HG02970 (cell line): ENCODE data around the gene ZYG11A.
"Not testable (repeated sequence)": the region's sequence is repeated elsewhere in the genome, so short reads cannot be mapped to it uniquely, and the experiment has no call there.

ENCODE experiments used
- ATAC-seq: cut with Tn5 transposase; IDR thresholded peaks from one replicate; pipeline ENCODE4 v1.9.1; 2021; ENCODE audit warnings: mild to moderate bottlenecking, moderate library complexity, moderate number of reproducible peaks; ENCODE audit not compliant: unreplicated experiment, low FRiP score

Gene ZYG11A

GRCh38 chr1:52869727-52870126, 27.2 kb downstream of the ZYG11A start:
- not testable (repeated sequence) for ATAC-seq

GRCh38 chr1:52876843-52877242, 34.3 kb downstream of the ZYG11A start:
- no peak for ATAC-seq

- ATAC-seq = no peak
These were observed 35.0 kb downstream of the ZYG11A start for GRCh38 chr1:52877554-52877953.

- ATAC-seq = no peak
These were observed 37.6 kb downstream of the ZYG11A start for GRCh38 chr1:52880206-52880605.

GRCh38 chr1:52887483-52887882, 44.9 kb downstream of the ZYG11A start:
- ATAC-seq = no peak

GRCh38 chr1:52892424-52893215, 50.1 kb downstream of the ZYG11A start:
- no peak for ATAC-seq

GRCh38 chr1:52899445-52899894, 56.9 kb downstream of the ZYG11A start:
- no peak for ATAC-seq

- ATAC-seq = no peak
These were observed 57.8 kb downstream of the ZYG11A start for GRCh38 chr1:52900402-52900801.

GRCh38 chr1:52901384-52901783, 58.8 kb downstream of the ZYG11A start:
- ATAC-seq = no peak

- ATAC-seq = no peak
These were observed 61.8 kb downstream of the ZYG11A start for GRCh38 chr1:52904208-52904926.

- ATAC-seq = no peak
These were observed 62.6 kb downstream of the ZYG11A start for GRCh38 chr1:52904927-52905698.

GRCh38 chr1:52906135-52906603, 63.6 kb downstream of the ZYG11A start:
- no peak for ATAC-seq

- ATAC-seq = no peak
These were observed 64.7 kb downstream of the ZYG11A start for GRCh38 chr1:52907068-52907811.

GRCh38 chr1:52907812-52908153, 65.2 kb downstream of the ZYG11A start:
- no peak for ATAC-seq

- ATAC-seq = no peak
These were observed 69.0 kb downstream of the ZYG11A start for GRCh38 chr1:52911541-52911940.

- no peak for ATAC-seq
These were observed 70.5 kb downstream of the ZYG11A start for GRCh38 chr1:52913014-52913413.

GRCh38 chr1:52913537-52913936, 71.0 kb downstream of the ZYG11A start:
- no peak for ATAC-seq

- ATAC-seq = no peak
These were observed 71.9 kb downstream of the ZYG11A start for GRCh38 chr1:52914463-52914862.

GRCh38 chr1:52915211-52915854, 72.8 kb downstream of the ZYG11A start:
- ATAC-seq = no peak

- no peak for ATAC-seq
These were observed 73.3 kb downstream of the ZYG11A start for GRCh38 chr1:52915855-52916220.
